GM18909 (cell line): ENCODE measurements around the gene ALDH16A1.
"Not testable (repeated sequence)": the region's sequence is repeated elsewhere in the genome, so short reads cannot be mapped to it uniquely, and the experiment has no call there.

Source experiments
- ATAC-seq: cut with Tn5 transposase; IDR thresholded peaks from one replicate; pipeline ENCODE4 v1.9.1; 2021; ENCODE audit warnings: mild to moderate bottlenecking; ENCODE audit not compliant: unreplicated experiment, poor library complexity

Gene ALDH16A1

DNA sequence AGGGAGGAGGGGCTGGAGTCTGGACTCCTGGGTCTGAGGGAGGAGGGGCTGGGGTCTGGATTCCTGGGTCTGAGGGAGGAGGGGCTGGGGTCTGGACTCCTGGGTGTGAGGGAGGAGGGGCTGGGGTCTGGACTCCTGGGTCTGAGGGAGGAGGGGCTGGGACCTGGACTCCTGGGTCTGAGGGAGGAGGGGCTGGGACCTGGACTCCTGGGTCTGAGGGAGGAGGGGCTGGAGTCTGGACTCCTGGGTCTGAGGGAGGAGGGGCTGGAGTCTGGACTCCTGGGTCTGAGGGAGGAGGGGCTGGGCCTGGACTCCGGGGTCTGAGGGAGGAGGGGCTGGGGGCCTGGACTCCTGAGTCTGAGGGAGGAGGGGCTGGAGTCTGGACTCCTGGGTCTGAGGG, 8.1 kb downstream of the ALDH16A1 start:
- ATAC-seq = not testable (repeated sequence)

GRCh38 chr19:49461656-49462055, 8.6 kb downstream of the ALDH16A1 start:
- no peak for ATAC-seq

DNA sequence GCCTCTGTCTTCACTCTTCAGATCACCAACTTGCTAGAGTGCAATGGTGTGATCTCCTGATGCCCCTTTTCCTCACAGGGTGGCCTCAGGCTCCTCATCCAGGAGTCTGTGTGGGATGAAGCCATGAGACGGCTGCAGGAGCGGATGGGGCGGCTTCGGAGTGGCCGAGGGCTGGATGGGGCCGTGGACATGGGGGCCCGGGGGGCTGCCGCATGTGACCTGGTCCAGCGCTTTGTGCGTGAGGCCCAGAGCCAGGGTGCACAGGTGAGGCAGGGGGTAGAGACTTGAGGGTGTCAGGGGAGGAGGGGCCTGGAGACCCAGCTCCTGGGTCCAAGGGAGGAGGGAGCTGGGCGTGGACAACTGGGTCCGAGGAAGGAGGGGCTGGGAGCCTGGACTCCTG, 9.5 kb downstream of the ALDH16A1 start:
- ATAC-seq = no peak

- ATAC-seq = no peak
Observed at GRCh38 chr19:49463960-49464740, 11.1 kb downstream of the ALDH16A1 start.

DNA sequence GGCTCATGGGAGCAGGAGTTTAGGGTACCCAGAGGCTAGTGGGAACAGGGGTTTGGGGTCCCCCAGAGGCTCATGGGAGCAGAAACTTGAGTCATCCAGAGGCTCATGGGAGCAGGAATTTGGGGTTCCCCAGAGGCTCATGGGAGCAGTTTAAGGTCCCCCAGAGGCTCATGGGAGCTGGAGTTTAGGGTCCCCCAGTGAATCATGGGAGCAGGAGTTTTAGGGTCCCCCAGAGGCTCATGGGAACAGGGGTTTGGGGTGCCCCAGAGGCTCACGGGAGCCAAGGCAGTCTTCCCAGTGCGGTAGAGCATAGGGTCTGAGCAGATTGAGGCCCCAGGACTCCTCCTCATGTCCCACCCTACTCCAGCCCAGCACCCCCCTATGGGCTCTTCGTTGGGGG, 12.3 kb downstream of the ALDH16A1 start:
- no peak for ATAC-seq

GRCh38 chr19:49468199-49468598, 15.2 kb downstream of the ALDH16A1 start:
- ATAC-seq = no peak

DNA sequence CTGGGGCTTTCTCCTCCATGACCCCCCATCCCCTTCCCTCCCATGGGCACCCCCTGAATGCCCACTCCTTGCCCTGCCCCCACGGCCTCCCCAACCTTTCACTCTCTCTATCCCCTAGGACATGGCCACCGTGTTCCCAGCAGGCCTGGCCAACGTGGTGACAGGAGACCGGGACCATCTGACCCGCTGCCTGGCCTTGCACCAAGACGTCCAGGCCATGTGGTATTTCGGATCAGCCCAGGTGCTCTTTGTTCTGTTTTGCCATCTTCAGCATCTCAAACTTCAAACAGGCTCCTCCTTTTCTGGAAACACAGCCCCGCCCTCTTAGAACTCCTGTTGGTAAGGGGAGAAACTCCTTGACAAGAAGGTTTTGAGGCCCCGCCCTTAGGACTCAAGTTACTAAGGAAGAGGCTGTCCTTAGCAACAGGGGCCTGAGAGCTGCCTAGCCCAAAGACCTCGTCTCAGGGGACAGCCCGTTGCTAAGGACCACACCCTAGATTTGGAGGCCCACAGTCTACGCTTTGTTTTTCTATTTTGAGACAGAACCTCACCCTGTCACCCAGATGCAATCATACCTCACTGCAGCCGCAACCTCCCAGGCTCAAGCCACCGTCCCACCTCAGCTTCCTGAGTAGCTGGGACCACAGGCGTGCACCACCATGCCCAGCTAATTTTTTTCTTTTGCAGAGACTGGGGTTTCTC, 15.9 kb downstream of the ALDH16A1 start:
- ATAC-seq = peak; percentile 57

DNA sequence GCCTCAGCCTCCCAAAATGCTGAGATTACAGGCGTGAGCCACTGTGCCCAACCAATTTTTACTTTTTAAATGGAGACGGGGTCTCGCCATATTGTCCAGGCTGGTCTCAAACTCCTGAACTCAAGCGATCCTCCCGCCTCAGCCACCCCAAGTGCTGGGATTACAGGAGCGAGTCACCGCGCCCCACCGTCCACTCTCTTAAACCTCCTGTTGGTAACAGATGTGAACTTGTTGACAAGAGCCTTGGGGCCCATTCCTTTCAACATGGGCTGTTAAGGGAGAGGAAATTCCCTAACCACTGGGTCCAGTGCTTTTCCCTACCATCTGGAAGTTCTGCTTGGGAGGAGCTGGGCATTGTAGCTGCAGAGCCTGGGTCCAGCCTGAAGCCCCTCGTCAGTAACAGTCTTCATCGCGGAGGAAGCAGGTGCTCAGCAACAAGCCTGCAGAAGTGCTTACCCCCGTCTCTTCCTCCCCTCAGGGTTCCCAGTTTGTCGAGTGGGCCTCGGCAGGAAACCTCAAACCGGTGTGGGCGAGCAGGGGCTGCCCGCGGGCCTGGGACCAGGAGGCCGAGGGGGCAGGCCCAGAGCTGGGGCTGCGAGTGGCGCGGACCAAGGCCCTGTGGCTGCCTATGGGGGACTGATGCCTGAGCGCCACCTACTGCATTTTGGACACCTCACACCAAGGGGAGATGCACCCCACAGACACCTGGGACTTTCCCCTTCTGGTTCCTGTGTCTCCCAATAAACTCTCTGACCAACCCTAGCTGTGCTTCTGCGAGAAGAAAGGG, 17.0 kb downstream of the ALDH16A1 start:
- peak; percentile 56 for ATAC-seq

DNA sequence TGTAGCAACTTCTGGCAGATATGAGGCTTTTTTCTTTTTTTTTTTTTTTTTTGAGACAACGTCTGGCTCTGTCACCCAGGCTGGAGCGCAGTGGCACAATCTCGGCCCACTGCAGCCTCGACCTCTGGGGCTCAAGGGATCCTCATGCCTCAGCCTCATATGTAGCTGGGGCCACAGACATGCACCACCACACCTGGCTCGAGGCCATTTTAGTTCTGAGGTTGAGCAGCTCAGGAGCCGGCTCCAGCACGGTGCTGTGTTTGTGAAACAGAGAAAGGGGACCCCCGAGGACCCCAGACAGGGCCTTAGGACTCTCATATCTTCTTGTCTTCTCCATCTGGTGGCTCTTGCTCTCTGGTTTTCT, 17.6 kb downstream of the ALDH16A1 start:
- no peak for ATAC-seq

GRCh38 chr19:49472936-49473335, 19.9 kb downstream of the ALDH16A1 start:
- no peak for ATAC-seq

- not testable (repeated sequence) for ATAC-seq
Observed at GRCh38 chr19:49473501-49473867, 20.5 kb downstream of the ALDH16A1 start.

- ATAC-seq = peak; percentile 59
Observed at GRCh38 chr19:49473868-49474541, 21.0 kb downstream of the ALDH16A1 start, which contains the start of gene FLT3LG. TSS of gene FLT3LG (plus strand) at chr19:49474215. CDS start at chr19:49474640, 425 bp downstream.

GRCh38 chr19:49474542-49474924, 21.5 kb downstream of the ALDH16A1 start:
- ATAC-seq = no peak

- ATAC-seq = no peak
Observed at GRCh38 chr19:49475191-49475917, 22.3 kb downstream of the ALDH16A1 start.

DNA sequence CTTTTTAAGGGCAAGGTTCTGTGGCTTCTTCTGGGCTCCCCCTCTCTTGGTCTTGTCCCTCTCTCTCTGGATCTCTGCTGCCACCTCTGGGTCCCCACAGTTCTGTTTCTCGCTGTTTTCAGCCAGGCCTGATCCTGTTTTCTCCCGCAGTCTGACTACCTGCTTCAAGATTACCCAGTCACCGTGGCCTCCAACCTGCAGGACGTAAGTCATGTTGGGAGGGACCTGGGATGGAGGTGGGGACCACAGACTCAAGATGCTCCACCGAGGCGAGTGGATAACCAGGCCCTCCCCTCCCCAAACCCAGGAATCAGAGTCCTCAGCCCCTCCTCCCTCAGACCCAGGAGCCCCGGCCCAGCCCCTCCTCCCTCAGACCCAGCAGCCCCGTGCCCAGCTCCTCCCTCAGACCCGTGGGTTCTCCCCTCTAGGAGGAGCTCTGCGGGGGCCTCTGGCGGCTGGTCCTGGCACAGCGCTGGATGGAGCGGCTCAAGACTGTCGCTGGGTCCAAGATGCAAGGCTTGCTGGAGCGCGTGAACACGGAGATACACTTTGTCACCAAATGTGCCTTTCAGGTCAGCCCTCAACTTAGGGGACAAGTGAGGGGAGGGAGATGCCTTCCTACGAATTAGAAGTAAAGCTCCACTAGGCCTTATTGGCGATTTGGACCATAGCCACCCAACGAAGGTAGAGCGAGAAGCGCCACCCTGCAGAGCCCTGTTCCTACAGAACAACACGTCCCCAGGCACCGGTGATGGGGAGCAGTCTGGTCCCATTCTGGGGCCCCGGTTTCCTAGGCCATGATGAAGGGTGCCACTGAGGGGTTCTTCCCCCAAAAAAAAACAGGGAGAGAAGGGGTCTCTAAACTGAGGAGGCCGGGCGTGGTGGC, 23.2 kb downstream of the ALDH16A1 start:
- ATAC-seq = no peak

GRCh38 chr19:49479975-49480628, 27.1 kb downstream of the ALDH16A1 start:
- ATAC-seq = no peak

DNA sequence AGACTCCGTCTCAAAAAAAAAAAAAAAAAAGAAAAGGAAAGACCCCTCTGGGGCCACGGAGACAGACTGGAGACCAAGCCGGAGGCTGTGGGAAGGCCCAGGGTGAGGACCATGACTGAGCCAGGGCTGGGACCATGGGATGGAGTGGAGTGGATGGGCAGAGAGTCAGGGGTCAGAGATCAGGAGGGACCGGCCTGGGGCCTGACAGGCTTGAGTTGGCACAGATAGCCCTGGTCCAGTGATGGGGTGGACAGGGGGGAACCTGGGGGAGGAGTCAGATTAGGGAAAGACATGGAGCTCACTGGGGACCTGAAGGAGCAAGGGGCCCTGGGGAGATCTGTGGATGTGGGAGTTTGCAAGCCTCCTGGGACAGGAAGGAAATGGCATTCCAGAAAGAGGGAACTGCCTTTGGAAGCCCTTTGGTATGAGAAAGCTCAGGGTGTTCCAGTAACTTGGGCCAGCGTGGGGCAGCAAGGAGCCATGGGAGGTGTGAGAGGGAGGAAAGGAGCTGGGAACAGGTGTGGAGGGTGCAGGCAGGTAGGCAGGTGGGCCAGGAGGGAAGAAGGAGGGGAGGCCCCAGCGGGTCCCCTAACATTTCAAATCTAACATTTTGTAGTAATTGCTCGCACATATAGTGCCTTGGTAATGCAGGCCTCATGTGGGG, 28.1 kb downstream of the ALDH16A1 start:
- ATAC-seq = no peak

DNA sequence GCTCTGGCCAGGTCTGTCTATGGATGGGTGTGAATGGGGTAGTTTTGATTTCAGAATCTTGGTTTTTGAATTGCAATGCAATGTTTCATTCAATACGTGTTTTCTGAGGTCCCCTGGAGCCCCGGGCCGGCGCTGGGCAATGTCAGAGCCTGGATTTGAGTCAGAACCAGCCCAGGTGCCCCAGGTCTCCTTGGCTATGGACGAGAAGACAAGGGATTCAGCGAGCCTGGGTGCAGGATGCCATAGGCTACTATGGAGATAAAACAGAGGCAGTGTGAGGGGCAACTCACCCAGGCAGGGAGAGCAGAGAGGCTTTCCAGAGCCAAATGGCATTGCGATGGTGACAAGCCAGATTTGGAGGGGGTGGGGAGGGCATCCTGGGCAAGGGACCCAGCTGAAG, 33.2 kb downstream of the ALDH16A1 start:
- no peak for ATAC-seq
